GM23248 (cell line): Measurements from ENCODE around the gene ZNF385B.
"Not testable (repeated sequence)": the region's sequence is repeated elsewhere in the genome, so short reads cannot be mapped to it uniquely, and the experiment has no call there.

Source experiments
- EZH2 ChIP-seq: fragments of 200-600 bp; sonication (generic); IDR thresholded peaks from 2 replicates; pipeline ENCODE4 v1.6.1; 2018; ENCODE audit warnings: antibody characterized with exemption, mild to moderate bottlenecking; ENCODE audit not compliant: insufficient read depth, poor library complexity, severe bottlenecking
- EZH2phosphoT487 ChIP-seq: fragments of 200-600 bp; sonication (generic); IDR thresholded peaks from 2 replicates; pipeline ENCODE4 v1.6.1; 2018; ENCODE audit warnings: antibody characterized with exemption, moderate library complexity, mild to moderate bottlenecking, low read depth; ENCODE audit not compliant: insufficient read depth

GRCh38 chr2:179782346-179782745 is 79.1 kb downstream of the ZNF385B start:
- not testable (repeated sequence) for TF ChIP-seq EZH2phosphoT487, EZH2
